ENCODE results near the gene KRT80.

Gene KRT80

DNA sequence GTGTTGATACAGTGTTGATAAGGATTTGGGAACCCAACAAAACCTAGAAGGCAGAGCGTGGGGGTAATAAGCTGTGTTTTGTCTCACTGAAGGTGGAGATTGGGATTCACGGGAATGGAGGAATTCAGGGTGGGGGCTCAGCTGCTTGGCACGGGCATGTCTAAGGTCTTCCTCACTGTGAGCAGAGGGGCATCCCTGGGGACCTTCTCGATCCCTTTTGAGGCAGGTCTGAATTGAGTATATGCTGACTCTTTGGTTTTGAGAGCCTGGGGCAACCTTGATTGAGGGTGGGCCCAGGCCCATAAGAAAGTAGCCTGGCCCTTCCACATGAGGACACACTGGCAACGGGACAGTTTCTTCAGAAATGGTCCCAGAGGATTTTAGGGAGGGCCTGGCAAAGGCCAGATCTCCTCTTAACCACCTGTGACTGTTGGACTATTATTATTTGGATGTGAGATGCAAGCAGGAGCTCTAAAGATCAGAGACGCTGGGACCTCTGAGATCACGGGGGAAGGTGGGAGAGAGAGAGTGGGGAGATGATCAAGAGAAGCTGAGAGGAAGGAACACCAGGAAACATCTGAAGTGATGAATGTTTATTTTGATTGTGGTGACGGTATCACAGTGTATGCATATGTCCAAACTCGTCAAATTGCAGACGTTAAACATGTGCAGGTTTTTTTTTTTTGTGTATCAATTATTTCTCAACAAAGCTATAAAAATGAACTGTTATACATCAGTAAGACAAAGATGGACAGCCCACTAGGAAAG is 63.9 kb downstream of the KRT80 start:
- Mint-ChIP-seq H3K36me3 (no peaks in the 10 kb centered on the region), H3K27me3 (no peaks in the 10 kb centered on the region), H3K4me3 (no peak overlapping the region), H3K27ac (no peak overlapping the region), H3K9me3 (no peaks in the 10 kb centered on the region), H3K4me1 (no peaks in the 10 kb centered on the region)

DNA sequence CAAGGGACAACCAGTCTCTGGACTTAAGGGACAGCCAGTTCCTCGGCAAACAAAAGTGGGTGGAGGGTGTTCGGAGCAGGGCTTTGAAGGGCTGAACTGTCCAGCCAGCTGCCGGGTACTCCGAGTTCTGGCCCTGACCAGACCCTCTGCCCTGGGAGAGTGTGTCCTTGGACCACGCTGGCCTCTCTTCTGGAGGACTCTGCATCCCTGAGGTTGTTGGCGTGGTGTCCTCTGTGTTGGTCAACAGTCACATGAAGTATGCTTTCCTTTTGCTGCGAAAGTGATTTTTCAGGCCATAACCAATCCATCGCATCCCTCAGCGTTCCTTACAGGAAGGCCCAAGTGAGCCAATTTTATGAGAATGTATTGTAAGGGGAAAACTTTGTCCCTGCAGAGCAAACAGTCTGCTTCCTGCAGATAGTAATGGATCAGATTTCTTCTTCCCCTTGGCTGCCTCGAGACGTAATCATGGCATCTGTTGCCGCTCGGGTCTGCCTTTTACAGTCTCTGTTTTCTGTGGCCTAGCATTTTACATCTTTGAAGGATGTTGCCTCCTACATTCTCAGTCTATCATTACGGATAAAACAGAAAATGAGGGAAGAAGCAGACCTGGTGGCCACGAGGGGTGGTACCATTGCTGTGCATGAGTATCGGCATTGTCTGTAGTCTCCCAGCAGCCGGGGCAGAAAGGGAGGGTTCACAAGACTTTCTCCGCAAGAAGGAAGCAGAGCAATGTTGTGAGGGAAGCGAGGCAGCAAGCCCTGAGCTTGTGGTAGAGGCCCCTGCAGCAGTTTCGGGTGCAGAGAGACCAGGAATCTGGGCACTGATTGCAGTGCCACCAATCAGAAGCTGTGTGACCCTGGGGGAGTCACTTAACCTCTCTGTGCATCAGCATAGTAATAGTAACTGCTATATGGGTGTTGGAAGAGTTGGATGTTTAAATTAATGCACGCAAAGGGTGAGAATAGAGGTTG is 64.9 kb downstream of the KRT80 start:
- Mint-ChIP-seq H3K36me3 (no peaks in the 10 kb centered on the region), H3K27me3 (peaks cover 1% of the 10 kb centered on the region), H3K9me3 (no peaks in the 10 kb centered on the region), H3K4me3 (no peak overlapping the region), H3K4me1 (no peaks in the 10 kb centered on the region), H3K27ac (no peak overlapping the region)

DNA sequence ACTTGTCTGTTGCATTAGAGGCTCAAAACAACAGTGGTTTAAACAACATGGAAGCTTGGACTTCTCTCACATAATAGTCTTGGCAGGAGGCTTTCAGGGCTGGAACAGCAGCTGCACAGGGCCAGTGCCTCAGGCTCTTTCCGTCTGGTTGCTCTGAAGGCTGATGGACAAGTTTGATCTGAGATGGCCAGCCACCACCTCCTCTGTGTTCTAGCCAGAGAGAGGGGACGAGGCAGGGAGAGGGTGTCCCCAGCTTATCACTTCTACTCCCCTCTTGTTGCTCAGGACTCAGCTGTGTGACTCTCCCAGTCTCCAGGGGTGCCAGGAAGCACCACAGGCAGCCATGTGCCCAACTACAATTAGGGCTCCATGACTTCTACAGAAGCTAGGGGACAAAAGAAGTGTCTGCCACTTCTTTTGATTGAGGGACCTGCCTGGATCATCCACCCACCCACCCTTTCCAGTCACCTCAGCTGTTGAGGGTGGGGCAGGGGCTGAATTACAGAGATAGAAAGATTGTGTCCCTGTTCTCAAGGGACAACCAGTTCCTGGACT is 65.7 kb downstream of the KRT80 start:
- H3K27me3 Mint-ChIP-seq, result peaks cover 3% of the 10 kb centered on the region
- H3K4me1 Mint-ChIP-seq, result no peaks in the 10 kb centered on the region
- peak overlapping the region; percentile 23 for H3K27ac Mint-ChIP-seq

GRCh38 chr12:52125476-52125900 is 66.3 kb downstream of the KRT80 start:
- H3K9me3 Mint-ChIP-seq, result no peaks in the 10 kb centered on the region
- H3K27me3 Mint-ChIP-seq, result peaks cover 3% of the 10 kb centered on the region
- no peaks in the 10 kb centered on the region for H3K4me1 Mint-ChIP-seq
- H3K4me3 Mint-ChIP-seq, result no peak overlapping the region
- no peak overlapping the region for H3K27ac Mint-ChIP-seq
- no peaks in the 10 kb centered on the region for H3K36me3 Mint-ChIP-seq

More for the DNA sequence above, 65.7 kb downstream of the KRT80 start:
- Mint-ChIP-seq H3K9me3 (no peaks in the 10 kb centered on the region), H3K36me3 (no peaks in the 10 kb centered on the region), H3K4me3 (no peak overlapping the region)

- Mint-ChIP-seq H3K4me3 (no peak overlapping the region), H3K27ac (no peak overlapping the region), H3K36me3 (no peaks in the 10 kb centered on the region), H3K4me1 (no peaks in the 10 kb centered on the region), H3K9me3 (no peaks in the 10 kb centered on the region), H3K27me3 (peaks cover 6% of the 10 kb centered on the region)
These were observed 68.2 kb downstream of the KRT80 start for GRCh38 chr12:52123487-52124186.

- Mint-ChIP-seq H3K27me3 (peaks cover 6% of the 10 kb centered on the region), H3K27ac (no peak overlapping the region), H3K4me1 (no peaks in the 10 kb centered on the region), H3K36me3 (no peaks in the 10 kb centered on the region), H3K4me3 (no peak overlapping the region), H3K9me3 (no peaks in the 10 kb centered on the region)
These were observed 68.9 kb downstream of the KRT80 start for GRCh38 chr12:52122904-52123303.

- H3K9me3 Mint-ChIP-seq, result no peaks in the 10 kb centered on the region
- no peaks in the 10 kb centered on the region for H3K4me1 Mint-ChIP-seq
- H3K27ac Mint-ChIP-seq, result no peak overlapping the region
- no peaks in the 10 kb centered on the region for H3K36me3 Mint-ChIP-seq
- H3K4me3 Mint-ChIP-seq, result no peak overlapping the region
- peaks cover 6% of the 10 kb centered on the region for H3K27me3 Mint-ChIP-seq
These were observed 69.3 kb downstream of the KRT80 start for GRCh38 chr12:52122540-52122871.

GRCh38 chr12:52121824-52122539 is 69.8 kb downstream of the KRT80 start:
- H3K27me3 Mint-ChIP-seq, result peaks cover 6% of the 10 kb centered on the region

DNA sequence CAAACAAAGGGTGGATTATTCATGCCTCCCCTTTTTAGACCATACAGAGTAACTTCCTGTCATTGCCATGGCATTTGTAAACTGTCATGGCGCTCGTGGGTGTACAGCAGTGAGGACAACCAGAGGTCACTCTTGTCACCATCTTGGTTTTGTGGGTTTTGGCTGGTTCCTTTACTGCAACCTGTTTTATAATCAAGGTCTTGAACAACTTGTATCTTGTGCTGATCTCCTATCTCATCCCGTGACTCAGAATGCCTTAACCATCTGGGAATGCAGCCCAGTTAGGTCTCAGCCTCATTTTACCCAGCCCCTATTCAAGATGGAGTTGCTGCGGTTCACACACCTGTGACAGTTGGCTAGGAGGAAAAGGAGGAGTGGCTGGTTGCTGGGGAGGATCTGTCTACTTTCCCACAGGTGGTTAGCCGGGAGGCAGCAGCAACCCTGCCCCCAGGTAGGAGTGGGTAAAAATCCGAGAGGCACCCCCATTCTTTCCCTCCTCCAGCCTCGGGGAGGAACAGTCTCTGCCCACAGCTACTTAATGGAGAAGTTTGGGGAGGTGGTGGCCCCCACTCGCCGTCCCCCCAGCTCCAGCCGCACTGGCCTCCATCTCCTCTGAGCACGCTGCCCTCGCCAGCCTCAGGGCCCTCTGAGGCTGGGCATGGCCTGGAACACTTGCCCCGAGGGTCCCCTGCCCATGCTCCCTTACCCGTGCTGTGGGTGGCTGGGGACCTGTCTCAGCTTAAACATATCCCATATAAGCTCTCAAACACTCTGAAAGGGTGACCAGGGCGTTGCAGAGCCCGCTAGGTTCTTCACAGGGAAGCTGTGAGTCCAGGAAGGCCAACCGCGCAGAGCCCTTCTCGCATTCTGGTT is 70.6 kb downstream of the KRT80 start:
- H3K4me1 Mint-ChIP-seq, result peaks cover 10% of the 10 kb centered on the region
- H3K9me3 Mint-ChIP-seq, result no peaks in the 10 kb centered on the region
- H3K36me3 Mint-ChIP-seq, result no peaks in the 10 kb centered on the region
- peaks cover 6% of the 10 kb centered on the region for H3K27me3 Mint-ChIP-seq
- H3K27ac Mint-ChIP-seq, result peak overlapping the region; percentile 70
- H3K4me3 Mint-ChIP-seq, result no peak overlapping the region

More at GRCh38 chr12:52121824-52122539, 69.8 kb downstream of the KRT80 start:
- Mint-ChIP-seq H3K4me3 (no peak overlapping the region), H3K36me3 (no peaks in the 10 kb centered on the region), H3K9me3 (no peaks in the 10 kb centered on the region), H3K27ac (no peak overlapping the region), H3K4me1 (peaks cover 2% of the 10 kb centered on the region)

DNA sequence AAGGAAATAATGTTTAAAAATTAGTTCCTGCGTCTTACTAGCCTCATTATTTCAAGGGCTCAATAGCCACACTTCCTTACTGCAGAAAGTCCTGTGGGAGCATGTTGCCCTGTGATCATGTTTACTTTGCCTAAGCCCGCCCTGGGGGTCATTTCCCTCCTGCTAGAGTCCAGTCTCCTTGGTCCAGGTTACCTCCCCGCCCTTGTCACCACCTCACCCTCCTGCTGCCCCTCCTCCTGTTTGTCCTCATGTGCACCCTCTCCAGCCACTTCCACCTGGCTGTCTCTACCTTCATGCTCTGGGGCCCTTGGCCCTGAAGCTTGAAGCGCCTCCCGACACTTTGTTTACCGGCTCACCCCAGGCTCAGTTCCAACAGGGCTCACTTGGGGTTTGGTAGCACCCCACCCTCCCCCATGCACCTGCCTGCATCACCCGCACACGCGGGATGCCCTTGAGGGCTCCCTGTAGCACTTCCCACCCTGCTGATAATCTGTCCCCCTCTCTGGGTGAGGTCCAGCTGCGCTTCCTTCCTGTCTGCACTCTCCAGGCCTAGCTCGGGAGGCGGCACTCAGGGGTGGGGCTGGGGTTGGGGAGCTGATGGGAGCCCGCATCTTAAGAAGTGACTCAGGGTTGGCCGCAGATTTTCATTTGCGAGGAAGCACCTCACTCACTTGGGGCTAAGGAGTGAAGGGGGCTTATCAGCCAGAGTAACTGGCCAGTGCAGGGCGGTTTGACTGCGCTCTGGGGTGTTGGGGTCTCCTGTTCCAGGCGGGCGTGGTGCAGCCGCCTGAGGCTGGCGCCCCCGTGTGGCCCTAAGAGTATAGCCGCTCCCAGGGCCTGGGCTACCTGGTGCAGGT is 72.2 kb downstream of the KRT80 start:
- Mint-ChIP-seq H3K9me3 (no peaks in the 10 kb centered on the region), H3K36me3 (no peaks in the 10 kb centered on the region)

More for the DNA sequence above, 72.2 kb downstream of the KRT80 start:
- Mint-ChIP-seq H3K4me1 (peaks cover 12% of the 10 kb centered on the region), H3K4me3 (no peak overlapping the region), H3K27me3 (peaks cover 6% of the 10 kb centered on the region), H3K27ac (peak overlapping the region; percentile 24)
